MCF 10A (cell line): ENCODE data around the gene INHBE. TPM values are rescaled to one million over a fixed set of nuclear protein-coding genes. Genes with fewer than 3 reads are reported as not detected.

ENCODE experiments used
- BruUV-seq: library from RNA; stranded (reverse); fragments of 400-500 nt; replicated peaks from 2 replicates; lab custom pipeline; 2021; lab: Mats Ljungman, UMichigan
- CTCF ChIA-PET: fragments of 300-600 bp; sonication (Branson Sonifier 250); formaldehyde crosslinking; extraction: SDS; loops from one replicate; lab custom pipeline; 2021; ENCODE audit warnings: antibody characterized with exemption, inconsistent platforms; lab: Yijun Ruan, JAX
- POLR2A ChIA-PET: fragments of 300-600, 350-650 bp; sonication (Branson Sonifier 250); formaldehyde crosslinking; extraction: SDS; loops from one replicate; lab custom pipeline; 2020; ENCODE audit warnings: antibody characterized with exemption, inconsistent platforms; lab: Yijun Ruan, JAX
- DNase-seq: peaks from one replicate; pipeline ENCODE4 v3.0.0-alpha.2; 2018; ENCODE audit not compliant: unreplicated experiment
- H3K27ac Mint-ChIP-seq: one replicate; pipeline ENCODE4 v1.8.0; 2022; ENCODE audit warnings: mild to moderate bottlenecking, low read depth, mixed read lengths; ENCODE audit not compliant: unreplicated experiment
- H3K27me3 Mint-ChIP-seq: one replicate; pipeline ENCODE4 v1.8.0; 2022; ENCODE audit warnings: mixed read lengths; ENCODE audit not compliant: insufficient read depth, unreplicated experiment
- H3K36me3 Mint-ChIP-seq: one replicate; pipeline ENCODE4 v1.8.0; 2022; ENCODE audit warnings: mild to moderate bottlenecking, moderate library complexity, mixed read lengths; ENCODE audit not compliant: insufficient read depth, unreplicated experiment
- H3K4me1 Mint-ChIP-seq: one replicate; pipeline ENCODE4 v1.8.0; 2022; ENCODE audit warnings: mixed read lengths; ENCODE audit not compliant: insufficient read depth, unreplicated experiment
- H3K4me3 Mint-ChIP-seq: one replicate; pipeline ENCODE4 v1.8.0; 2022; ENCODE audit warnings: mild to moderate bottlenecking, moderate library complexity, mixed read lengths; ENCODE audit not compliant: unreplicated experiment
- H3K9me3 Mint-ChIP-seq: one replicate; pipeline ENCODE4 v1.8.0; 2022; ENCODE audit warnings: mixed read lengths; ENCODE audit not compliant: unreplicated experiment
- intact Hi-C: fragments of 100-400 bp; cut with micrococcal nuclease; formaldehyde crosslinking; loops from 2 replicates; pipeline ENCODE4 v1.14.1; 2022
- total RNA-seq: library from RNA; stranded (reverse); gene quantifications from 2 replicates; pipeline ENCODE4 v1.2.3, GENCODE V29; 2022
- TF ChIP-seq, protein P1 (sequence below): fragments of 200-600 bp; IDR thresholded peaks from one replicate; pipeline ENCODE4 v1.8.0; 2022; ENCODE audit warnings: antibody characterized with exemption, mild to moderate bottlenecking; ENCODE audit not compliant: unreplicated experiment

INHBE gene
- total RNA-seq, 1 experiment from 2014 or later = 5.0 TPM

DNA sequence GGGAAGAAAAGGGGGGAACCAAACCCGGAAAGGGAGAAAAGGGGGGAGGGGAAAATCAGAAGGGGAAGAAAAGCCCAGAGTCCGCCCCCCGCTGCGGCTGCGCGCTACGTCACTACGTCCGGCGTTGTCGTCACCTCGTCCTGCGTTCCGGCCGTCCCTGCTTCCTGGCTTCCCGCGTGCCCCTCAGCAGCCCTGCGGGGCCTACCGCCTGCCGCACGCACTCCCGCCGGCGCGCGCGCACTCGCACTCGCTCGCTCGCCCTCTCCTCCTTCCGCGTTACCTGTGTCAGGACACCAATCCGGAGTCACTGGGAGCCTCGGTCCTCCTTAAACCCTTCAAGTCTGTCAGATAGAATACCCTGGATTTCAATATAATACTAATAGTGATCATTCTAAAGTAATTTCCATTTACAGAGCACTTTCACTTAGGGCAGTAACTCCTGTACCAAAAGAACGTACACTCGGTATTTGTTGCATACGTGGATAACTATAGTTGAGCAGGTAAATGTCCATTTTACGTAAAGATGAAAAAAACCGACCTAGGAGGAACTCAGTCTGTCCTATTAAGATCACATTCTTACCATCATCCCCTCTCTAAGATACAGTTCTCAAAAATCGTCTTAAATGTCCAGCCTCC lies 24.1 kb upstream of the INHBE start, which contains the start of gene R3HDM2:
Gene R3HDM2 (minus strand): TSS at position 113 of the 636 bp plus-strand sequence. CDS start 120,615 bp downstream, outside the sequence.
- peak; percentile 93 for DNase-seq
- intact Hi-C loops = no loop called here
- peaks cover 6% of the 10 kb centered on the region for H3K4me1 Mint-ChIP-seq

DNA sequence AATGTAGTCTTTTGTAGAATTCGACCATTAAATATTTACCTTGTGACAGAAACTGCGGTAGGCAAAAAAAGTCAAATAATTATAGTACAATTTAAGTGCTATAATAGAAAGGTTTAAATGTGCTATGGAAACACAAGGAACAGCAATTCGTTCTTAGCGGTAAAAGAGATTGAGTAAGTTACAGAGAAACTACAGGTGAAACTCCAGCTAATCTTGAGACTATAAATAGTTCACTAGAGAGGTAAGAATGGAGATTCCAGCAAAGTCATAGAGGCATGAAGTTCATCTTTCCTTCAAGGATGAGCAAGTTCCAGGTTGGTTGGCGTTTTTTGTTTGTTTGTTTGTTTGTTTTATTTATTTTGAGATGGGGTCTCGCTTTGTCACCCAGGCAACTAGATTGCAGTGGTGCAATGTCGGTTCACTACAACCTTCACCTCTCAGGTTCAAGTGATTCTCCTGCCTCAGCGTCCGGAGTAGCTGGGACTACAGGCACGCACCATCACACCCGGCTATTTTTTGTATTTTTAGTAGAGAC lies 23.4 kb upstream of the INHBE start:
- intact Hi-C loops = no loop called here
- Mint-ChIP-seq H3K27ac (peak overlapping the region; percentile 95), H3K4me3 (peak overlapping the region; percentile 81), H3K9me3 (no peaks in the 10 kb centered on the region), H3K36me3 (peaks cover 13% of the 10 kb centered on the region), H3K27me3 (no peaks in the 10 kb centered on the region), H3K4me1 (peaks cover 6% of the 10 kb centered on the region)
- no peak for DNase-seq
- BruUV-seq = no TSS peak
- ChIA-PET POLR2A (interaction anchor here (1.1 to 1.7 kb wide), 3 partner anchors 11 to 78 kb away, joined by 3 to 7 read pairs (median 3); no protein-coding TSS in a partner anchor), CTCF (interaction anchor here (1.3 to 2.2 kb wide), 5 partner anchors 12 to 124 kb away, joined by 3 to 17 read pairs (median 7); partner anchors contain the start of gene INHBE)
- TF ChIP-seq, protein P1, sequence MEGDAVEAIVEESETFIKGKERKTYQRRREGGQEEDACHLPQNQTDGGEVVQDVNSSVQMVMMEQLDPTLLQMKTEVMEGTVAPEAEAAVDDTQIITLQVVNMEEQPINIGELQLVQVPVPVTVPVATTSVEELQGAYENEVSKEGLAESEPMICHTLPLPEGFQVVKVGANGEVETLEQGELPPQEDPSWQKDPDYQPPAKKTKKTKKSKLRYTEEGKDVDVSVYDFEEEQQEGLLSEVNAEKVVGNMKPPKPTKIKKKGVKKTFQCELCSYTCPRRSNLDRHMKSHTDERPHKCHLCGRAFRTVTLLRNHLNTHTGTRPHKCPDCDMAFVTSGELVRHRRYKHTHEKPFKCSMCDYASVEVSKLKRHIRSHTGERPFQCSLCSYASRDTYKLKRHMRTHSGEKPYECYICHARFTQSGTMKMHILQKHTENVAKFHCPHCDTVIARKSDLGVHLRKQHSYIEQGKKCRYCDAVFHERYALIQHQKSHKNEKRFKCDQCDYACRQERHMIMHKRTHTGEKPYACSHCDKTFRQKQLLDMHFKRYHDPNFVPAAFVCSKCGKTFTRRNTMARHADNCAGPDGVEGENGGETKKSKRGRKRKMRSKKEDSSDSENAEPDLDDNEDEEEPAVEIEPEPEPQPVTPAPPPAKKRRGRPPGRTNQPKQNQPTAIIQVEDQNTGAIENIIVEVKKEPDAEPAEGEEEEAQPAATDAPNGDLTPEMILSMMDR = no peak

More for the DNA sequence above, 24.1 kb upstream of the INHBE start, which contains the start of gene R3HDM2:
- ChIA-PET CTCF (interaction anchor here (1.5 kb wide), 1 partner anchor 13 kb away, joined by 3 read pairs; no protein-coding TSS in a partner anchor), POLR2A (interaction anchor here (1.1 kb wide), 1 partner anchor 12 kb away, joined by 3 read pairs; no protein-coding TSS in a partner anchor)
- Mint-ChIP-seq H3K36me3 (peaks cover 13% of the 10 kb centered on the region), H3K27me3 (no peaks in the 10 kb centered on the region), H3K9me3 (no peaks in the 10 kb centered on the region), H3K4me3 (peak within 1 kb of the TSS; percentile 81), H3K27ac (peak within 1 kb of the TSS; percentile 95)
- TSS peak; percentile 92 for BruUV-seq
- TF ChIP-seq, protein P1 = no peak

DNA sequence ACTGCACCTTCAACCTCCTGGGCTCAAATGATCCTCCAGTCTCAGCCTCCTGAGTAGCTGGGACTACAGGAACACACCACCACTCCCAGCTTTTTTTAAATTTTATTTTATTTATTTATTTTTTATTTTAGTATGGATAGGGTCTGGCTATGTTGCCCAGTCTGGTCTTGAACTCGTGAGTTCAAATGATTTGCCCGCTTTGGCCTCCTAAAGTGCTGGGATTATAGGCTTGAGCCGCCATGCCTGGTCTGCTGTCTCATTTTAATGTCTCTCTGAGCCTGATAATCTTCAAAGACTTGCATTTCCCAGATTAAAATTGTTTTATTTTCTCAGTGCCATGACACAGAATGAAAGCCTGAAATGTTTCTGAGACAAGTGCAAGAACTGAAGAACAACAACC lies 21.7 kb upstream of the INHBE start:
- CTCF ChIA-PET = interaction anchor here (0.7 to 2.2 kb wide), 5 partner anchors 18 to 224 kb away, joined by 3 to 17 read pairs (median 3); partner anchors contain the start of gene INHBE
- intact Hi-C loops = no loop called here
- Mint-ChIP-seq H3K36me3 (peaks cover 6% of the 10 kb centered on the region), H3K27me3 (no peaks in the 10 kb centered on the region), H3K9me3 (no peaks in the 10 kb centered on the region), H3K4me1 (no peaks in the 10 kb centered on the region), H3K27ac (no peak overlapping the region), H3K4me3 (no peak overlapping the region)
- POLR2A ChIA-PET = interaction anchor here (0.6 to 1.7 kb wide), 4 partner anchors 15 to 721 kb away, joined by 3 to 7 read pairs (median 3); no protein-coding TSS in a partner anchor
- BruUV-seq = no TSS peak
- TF ChIP-seq, protein P1 = no peak
- no peak for DNase-seq
